NCI-H510A (cell line): ENCODE measurements around the gene YLPM1.

Experiments
- DNase-seq: peaks from one replicate; lab custom pipeline; 2025; lab: John Stamatoyannopoulos, UW

YLPM1 gene

GRCh38 chr14:74840603-74841030 lies 77.5 kb downstream of the YLPM1 start:
- no peak for DNase-seq

DNA sequence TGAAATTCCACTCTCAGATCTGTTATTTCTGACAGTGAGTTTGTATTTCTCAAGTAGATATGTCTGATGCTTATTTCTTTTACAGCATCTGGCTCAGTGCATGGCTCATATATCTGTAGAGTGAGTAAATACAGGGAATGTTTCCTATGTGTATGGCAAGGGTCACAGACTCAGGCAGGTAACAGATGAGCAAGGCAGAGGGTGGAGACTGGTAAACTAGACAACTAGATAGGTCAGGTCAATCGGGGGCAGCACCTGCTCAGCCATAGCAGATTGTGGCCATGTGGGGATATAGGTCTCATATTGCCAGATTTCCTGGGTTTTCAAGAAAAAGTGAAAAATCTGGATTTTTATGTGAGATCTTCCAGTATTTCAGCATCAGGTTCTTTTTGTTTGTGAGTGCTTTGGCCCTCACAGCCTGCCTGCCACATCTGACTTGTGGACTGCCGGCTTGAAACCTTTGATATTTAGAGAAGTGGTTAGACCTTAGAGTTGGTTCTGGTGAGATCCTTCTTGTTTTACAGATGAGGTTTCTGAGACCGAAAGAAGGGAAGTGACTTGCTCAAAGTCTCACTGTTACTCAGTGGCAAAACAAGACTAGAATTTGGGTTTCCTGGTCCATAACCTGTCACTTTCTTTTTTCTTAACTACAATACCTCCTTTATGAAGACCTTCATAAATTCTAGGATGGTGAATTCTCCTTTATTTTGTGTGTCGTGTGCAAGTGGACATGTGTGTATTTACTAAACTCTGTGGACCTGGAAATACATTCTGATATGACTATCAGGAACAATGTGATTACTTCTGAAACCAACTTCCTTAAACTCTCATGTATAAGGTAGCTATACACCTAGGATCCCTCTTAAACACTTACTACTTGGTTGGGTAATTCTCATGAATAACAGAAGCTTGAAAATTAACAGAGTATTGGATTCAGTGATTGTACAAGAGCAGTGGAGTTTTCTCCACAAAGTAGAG lies 78.4 kb downstream of the YLPM1 start:
- DNase-seq, result no peak

GRCh38 chr14:74843653-74844052 lies 80.5 kb downstream of the YLPM1 start:
- no peak for DNase-seq

GRCh38 chr14:74846168-74846567 lies 83.1 kb downstream of the YLPM1 start:
- no peak for DNase-seq

GRCh38 chr14:74846968-74847665 lies 84.0 kb downstream of the YLPM1 start:
- DNase-seq, result no peak

DNA sequence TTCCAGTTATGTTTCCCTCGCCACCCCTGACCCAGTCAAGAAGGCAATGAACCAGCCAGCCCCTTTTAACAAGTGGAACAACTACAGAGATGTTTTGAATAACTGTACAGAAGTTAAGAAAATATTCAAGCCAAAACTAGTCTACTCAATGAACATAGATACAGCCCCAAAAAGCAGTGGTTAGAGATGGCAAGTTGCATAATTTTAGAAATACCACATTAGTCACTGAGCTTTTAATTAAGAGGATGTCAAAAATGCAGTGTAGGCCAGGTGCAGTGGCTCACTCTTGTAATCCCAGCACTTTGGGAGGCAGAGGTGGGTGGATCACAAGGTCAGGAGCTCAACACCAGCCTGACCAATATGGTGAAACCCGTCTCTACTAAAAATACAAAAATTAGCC lies 85.7 kb downstream of the YLPM1 start:
- DNase-seq, result no peak

DNA sequence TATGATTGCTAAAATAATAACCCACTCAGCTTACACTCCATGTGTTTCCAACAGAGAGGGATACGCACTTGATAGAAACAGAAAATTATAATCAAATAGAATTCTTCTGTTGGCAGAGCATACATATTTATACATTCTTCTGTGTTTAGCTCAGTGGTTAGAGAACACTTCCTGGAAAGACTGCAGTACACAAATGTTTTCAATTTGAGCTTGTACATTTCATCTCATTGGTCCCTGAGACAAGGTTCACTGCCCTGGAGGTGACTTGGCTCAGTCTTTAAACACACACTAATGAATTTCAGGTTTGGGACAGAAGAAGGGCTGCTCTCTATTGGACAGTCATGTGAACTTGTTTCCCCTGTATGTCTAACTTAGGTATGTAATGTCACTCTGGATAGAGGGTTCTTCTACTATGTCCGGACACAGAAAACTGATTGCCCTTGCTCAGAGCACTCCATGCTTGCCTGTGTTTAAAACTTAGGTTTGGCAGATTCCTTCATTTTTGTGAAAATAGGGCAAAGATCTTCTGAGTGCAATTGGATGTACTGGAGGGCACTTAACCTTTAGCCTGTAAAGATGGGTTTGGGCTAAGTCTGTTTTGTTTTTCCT lies 89.9 kb downstream of the YLPM1 start:
- no peak for DNase-seq

DNA sequence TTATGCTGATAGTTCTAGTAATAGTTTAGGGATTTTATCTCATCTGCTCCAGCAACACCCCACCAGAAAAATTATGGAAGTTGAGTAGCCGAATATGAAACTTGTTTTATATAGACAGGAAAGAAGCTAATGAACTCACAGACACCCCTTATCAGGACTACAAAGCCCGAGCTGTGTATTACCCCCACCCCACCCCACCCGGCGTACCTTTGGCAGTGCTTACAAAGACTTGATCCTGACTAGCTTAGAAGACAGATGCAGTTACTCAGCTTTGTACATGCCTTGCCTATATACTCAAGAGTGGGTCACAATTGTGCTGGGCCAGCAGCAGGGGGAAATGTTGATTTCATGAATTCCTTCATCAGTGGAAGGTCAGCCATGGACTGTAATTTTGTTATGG lies 90.5 kb downstream of the YLPM1 start:
- no peak for DNase-seq

DNA sequence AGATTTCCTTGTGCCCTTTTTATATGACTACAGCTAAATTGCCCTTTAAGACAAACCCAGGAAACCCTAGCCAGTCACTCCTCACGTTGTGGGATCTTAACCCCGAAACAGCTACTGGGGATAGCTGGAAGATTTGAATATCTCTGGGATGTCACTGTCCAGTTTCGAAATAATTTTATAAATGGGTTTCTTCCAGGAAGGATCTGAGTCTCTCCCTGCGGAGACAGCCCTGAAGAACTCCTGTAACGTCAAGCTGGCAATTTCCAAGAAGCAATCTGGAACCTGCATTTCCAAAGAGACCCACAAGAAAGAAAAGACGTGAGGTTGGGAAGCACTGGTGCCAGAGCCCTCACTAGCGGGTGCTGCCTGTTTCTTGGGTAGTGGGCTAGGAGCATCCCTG lies 91.9 kb downstream of the YLPM1 start:
- DNase-seq, result no peak

- DNase-seq, result peak; percentile 20
These were observed 92.8 kb downstream of the YLPM1 start for GRCh38 chr14:74855945-74856344.

DNA sequence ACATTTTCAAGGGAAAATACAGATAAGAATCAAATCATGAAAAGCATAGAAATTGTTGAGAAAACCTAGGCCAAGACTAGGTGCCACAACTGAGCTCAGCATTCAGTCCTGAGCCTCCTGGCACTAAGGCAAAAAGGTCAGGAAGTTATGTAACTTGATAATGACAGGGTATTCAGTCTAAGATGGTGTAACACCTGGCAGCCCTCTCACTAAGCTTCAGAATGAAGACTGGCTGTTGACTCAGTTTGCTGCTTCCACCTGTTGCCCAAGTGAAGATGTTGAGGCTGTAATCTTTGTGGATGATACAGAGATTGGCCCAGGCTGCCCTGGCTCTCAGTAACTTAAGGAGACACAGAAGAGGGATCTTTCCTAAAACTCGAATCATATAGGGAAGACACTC lies 93.2 kb downstream of the YLPM1 start:
- DNase-seq, result peak; percentile 8

DNA sequence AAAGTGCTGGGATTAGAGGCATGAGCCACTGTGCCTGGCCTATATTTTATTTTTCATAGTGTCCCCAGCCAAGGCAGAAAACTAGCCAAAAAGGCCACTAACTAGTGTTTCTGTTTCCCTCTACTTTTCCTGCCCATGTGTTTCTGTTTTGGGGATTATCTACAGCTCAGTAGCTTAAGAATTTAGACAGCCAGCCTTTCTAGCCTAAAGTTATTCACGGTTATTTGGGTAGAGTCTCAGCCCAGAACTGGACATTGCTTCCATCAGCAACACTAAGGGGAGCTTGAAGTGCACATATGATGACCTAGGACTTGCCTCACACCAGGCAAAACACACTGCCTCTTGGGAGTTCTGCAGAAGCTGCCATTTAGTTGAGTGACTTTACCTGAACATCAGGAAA lies 94.9 kb downstream of the YLPM1 start:
- DNase-seq, result no peak

DNA sequence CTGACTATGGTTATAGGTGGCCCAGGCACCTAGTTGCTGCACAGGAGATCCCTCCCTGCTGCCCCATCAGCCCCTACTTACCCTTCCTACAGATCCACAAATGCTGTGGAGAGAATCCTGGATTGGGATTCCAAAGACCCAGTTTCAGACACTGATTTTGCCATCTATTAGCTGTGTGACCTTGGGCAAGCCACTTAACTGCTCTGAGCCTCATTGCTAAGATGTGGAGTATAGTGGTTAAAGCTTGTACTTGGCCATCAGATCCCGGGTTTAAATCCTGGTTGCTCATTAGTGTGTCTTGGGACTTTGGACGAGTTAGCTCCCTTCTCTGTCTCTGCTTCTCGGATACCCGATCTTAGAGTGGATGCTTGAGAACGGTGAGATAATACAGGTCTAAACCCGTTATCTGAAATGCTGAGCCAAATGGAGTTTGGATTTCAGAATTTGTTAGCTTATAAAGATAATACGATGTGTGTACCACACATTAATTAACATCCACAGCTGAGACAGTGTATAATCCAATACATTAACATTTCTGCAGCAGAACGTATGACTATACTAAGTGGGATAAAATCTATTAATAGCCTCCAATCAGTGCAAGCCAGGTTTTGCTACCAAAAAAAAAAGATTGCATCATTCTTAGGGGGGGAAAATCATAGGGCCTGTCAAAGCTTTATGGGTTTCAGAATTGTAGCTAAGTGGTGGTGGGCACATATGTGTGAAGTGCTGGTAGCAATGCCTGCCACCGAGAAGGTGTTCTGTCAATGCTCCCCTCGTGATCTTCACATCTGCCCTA lies 96.8 kb downstream of the YLPM1 start:
- DNase-seq, result no peak

DNA sequence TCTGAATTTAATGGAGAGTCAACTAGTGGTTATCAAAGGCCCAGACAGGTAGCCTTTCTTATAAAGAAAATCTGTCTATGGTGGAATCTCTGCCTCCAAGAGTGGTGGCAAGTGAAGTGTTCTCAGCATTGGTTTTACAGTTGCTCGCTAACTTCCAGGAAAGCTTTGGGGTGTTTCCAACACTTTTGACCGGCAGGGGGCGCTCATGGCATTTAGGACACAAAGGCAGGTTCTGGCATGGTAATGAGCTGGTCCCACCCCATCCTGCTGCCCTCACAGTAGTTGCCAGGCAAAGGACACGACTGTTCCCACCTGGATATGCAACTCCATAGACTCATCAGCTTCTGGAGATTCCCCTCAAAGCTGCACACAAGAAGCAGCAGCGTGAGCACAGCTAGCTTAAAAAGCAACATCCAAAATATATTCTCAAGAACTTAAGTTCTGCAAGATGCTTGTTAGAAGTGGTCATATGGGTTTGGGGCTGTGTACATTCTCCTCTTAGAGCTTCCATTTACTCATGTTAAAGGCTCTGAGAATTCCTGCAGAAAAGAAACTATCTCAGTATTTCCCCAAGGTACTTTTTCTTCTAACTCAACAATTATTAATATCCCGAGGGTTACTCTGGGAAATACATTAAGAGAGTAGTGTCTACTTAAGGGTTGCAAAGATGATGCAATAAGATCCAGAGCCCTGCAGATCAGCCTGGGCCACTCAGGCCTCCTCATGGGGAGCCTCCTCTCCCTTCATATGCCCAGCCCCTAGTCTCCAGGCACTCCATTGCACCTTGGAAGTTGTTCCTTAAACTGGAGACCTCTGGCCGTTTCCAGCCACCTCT lies 98.0 kb downstream of the YLPM1 start:
- peak; percentile 58 for DNase-seq

- DNase-seq, result no peak
These were observed 98.6 kb downstream of the YLPM1 start for GRCh38 chr14:74861734-74862090.

GRCh38 chr14:74863274-74863673 lies 100.2 kb downstream of the YLPM1 start:
- DNase-seq, result no peak

- DNase-seq, result no peak
These were observed 101.1 kb downstream of the YLPM1 start for GRCh38 chr14:74864198-74864597.

GRCh38 chr14:74865156-74865555 lies 102.0 kb downstream of the YLPM1 start:
- no peak for DNase-seq

DNA sequence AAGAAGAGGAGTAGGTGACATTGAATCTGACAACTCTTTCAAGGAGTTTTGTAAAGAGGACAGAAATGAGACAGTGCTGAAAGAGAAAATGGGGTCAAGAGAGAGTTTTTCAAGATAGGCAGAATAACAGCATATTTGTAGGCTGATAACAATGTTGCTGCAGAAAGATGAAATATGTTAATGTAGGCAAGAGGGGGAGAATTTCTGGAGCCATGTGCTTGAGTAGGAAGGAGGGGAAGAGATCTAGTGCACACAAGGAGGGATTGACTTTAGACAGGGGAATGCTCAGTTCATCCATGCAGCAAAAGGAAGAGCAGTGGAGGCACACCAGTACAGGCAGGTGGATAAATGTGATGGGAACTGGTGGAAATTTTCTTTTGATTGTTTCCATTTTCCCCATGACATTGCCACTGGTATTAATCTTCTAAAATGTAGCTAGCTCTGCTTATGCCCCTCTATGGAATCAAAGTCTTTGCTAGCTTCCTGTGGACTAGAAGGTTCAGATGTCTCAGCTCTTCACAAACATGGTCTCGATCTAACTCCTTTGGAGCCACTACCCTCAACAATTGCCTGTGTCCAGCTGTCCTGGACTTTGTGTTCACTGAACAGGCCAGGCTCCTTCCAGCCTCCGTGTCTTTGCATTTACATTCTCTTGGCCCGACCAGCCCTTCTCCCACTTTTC lies 103.7 kb downstream of the YLPM1 start:
- no peak for DNase-seq

DNA sequence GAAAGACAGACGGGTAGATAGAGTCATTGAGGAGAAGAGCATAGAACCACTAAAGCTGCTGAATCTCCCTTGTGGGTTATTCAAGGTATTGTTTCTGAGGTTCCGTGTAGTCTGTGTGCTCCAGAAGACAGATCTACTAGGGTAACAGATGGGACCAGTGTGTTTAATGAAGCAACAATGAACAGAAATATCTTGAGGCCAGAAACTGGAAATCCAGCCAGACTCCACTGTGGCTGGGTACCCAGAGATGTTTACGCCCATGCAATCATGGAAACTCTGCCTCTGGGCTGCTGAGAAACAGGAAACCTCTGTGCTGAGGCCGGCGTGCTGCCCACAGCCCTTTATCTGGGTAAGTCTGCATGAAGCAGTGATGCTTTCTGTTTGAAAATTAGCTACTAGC lies 104.6 kb downstream of the YLPM1 start:
- no peak for DNase-seq

DNA sequence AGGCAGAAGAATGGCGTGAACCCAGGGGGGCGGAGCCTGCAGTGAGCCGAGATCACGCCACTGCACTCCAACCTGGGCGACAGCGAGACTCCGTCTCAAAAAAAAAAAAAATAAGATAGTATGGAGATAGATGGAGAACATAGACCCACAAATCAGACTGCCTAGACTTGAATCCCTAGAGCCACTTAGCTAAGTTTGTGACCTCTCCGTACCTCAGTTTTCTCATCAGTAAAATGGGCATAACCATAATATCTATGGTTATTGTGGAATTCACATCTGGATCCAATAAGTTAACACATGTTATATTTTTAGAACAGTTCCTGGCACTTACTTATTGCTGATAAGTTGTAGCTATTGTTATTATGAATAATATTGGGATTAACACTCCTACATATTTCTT lies 105.6 kb downstream of the YLPM1 start:
- no peak for DNase-seq
